ENCODE data around the gene MLLT11. TPM values are rescaled to one million over a fixed set of nuclear protein-coding genes. Genes with fewer than 3 reads are reported as not detected.

Gene MLLT11
- total RNA-seq, 1 experiment from 2014 or later: 20.5 TPM

DNA sequence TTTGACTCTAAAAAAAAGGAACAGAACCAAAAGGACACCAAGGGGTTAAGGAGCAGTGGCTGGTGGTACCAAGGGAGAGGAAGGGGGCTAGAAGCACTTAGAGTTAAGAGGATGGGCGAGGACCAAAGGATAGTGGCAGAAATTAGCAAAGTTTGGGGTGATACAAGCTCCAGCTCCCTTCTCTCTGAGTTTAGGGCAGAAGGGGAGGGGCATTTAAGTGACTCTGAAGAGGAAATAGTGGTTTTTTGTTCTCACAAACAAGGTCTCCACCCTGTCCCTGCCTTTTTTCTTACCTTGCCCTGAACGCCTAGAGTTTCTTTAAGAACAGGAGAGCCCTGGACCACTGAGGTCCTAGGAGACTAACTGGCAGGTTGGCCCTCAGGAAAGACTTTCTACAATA, 4.0 kb upstream of the MLLT11 start:
- DNase-seq (ENCODE audit: low read depth): no peak

- no peak for DNase-seq (ENCODE audit: low read depth)
Observed at GRCh38 chr1:151058692-151059091, 1.5 kb upstream of the MLLT11 start.

DNA sequence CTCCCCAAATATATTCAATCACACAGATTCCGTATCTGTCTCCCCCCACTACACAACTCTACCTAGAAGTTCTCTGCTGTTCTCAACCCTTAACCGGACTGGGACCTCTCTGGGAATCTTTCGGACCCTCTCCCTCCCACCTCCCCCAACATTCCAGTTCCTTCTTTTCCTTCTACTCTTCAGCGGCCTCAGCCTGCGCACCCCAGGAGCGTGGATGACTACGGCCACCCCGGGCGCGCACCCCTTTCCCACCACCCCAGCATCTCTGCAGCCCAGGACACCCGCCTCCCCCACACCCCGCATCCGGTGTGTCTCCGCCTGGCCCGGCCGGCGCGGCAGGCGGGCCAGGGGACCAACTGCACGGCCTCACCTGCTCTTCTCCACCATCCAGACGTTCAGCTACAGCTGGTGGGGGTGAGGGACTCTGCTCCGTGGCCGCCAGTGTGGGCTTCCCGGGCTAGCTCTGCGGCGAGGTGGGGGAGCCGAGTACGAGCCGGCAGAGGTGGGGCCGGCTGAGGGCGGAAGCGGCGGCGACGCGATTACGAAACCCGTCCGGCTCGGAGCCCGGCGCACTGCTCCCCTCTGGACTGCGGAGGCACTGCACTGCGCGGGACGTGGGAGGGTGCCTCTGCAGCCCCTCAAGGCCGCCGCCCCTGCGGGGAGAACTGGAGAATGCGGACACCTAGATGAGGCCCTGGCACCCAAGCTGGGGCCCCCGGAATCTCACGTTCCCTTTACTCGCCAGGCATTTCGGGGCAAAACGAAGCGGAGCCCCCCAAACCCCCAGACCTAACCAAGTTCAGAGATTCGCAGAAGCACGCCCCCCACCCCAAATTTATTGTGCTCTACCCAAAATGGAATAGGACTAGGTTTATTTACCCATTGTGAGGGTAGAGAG, 839 bp upstream of the MLLT11 start, which contains the start of gene CDC42SE1:
CDC42SE1 (minus strand) TSS at position 514 of the 898 bp plus-strand sequence. CDS start 3,892 bp downstream, outside the sequence.
- DNase-seq (ENCODE audit: low read depth): peak; percentile 80

- DNase-seq (ENCODE audit: low read depth): no peak
Observed at GRCh38 chr1:151060657-151061421, 642 bp downstream of the MLLT11 start.

DNA sequence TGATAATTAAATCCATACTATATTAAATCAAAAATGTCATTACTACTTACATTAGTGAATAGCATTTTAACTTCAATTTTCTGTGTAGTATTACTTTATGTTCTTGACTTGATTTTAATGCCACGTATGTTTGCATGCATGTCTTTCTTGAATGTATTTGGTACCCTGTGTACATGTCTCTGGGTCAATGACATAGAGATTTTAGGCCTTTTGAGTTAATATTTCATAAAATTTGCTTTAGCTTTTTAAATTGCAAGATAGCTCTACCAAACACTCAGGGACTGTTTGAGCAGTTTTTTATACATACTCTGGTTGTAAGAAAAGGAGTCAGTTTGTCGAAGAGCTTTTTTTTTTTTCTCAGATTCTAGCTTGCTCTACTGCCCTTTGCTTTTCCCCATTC, 1.5 kb downstream of the MLLT11 start:
- DNase-seq (ENCODE audit: low read depth): no peak

DNA sequence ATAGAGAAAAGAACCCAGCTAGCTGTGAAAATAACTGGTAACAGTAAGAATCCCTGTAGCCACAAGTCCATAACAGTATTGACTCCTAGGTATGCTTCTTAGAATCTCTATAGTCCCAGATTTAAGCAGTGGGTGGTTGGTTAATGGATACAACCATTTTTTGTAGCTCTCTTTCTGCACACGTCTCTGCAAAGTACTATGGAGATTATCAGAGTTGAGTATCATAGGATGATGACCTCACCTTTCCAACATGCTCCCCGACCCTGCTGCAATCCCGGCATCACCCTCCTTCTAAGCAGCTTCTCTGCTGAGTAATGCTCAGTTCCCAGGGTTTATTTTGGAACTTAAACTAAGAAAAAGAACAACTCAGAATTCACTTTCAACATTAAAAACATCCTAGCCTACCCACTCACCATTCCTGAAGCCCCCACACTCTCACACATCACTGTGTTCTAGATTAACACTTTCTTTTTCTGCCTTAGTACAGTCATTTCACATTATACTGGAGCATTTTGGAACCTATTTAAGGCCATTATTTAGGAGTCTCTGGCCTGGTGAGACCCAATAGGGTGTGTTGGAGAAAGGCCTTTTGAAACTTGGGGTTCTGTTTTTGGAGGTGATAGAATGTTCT, 2.7 kb downstream of the MLLT11 start:
- DNase-seq (ENCODE audit: low read depth): peak; percentile 62

GRCh38 chr1:151065089-151065645, 5.0 kb downstream of the MLLT11 start:
- no peak for DNase-seq (ENCODE audit: low read depth)

DNA sequence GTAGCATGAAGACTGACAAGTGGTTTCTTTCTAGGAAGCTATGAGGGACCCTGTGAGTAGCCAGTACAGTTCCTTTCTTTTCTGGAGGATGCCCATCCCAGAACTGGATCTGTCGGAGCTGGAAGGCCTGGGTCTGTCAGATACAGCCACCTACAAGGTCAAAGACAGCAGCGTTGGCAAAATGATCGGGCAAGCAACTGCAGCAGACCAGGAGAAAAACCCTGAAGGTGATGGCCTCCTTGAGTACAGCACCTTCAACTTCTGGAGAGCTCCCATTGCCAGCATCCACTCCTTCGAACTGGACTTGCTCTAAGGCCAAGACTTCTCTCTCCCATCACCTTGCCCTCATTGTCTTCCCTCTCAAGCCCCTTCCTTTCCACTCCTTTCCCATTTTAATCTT, 7.0 kb downstream of the MLLT11 start:
- DNase-seq (ENCODE audit: low read depth): no peak

DNA sequence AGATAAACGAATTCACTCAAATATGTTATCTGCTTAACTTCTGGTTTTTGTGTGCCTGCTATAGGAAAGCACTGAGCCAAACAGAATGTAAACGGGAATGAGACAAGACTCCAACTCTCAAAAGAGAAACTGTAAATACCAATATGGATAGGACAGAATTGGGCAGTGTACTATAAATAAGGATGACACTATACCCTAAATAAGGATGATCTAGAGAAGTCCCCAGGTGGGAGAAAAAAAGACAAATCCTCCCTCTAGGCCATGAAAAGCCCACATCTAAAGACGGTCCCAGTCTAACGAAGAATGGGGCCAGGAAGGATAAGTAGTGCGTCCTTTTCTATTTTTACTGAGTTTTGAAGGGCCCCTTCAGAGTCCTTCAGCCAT, 8.9 kb downstream of the MLLT11 start:
- DNase-seq (ENCODE audit: low read depth): no peak

GRCh38 chr1:151070474-151071276, 10.5 kb downstream of the MLLT11 start, which contains the start of gene GABPB2:
Gene GABPB2 (plus strand): TSS chr1:151070761. CDS start chr1:151088190, 17,429 bp downstream.
- DNase-seq (ENCODE audit: low read depth): peak; percentile 94

- no peak for DNase-seq (ENCODE audit: low read depth)
Observed at GRCh38 chr1:151072224-151072623, 12.0 kb downstream of the MLLT11 start.

DNA sequence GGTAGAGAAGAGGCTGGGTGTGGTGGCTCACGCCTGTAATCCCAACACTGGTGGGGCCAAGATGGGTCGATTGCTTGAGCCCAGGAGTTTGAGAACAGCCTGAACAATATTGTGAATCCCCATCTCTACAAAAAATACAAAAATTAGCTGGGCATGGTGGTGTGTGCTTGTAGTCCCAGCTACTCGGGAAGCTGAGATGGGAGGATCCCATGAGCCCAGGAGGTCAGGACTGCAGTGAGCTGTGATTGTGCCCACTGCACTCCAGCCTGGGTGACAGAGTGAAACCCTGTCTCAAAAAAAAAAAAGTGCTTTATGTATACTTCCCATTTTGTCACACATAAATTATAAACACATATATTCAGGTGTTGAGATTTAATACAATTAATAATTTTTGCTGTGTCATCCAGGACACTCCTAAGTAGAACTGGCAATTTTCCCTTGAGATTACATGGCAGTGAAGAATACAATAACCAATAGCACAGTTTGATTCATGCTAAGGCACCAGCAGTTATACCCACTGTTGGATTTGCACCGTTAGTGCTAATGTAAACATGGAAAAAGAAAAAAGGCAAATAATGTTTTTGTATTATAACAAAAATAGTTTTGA, 25.9 kb downstream of the MLLT11 start:
- no peak for DNase-seq (ENCODE audit: low read depth)

- DNase-seq (ENCODE audit: low read depth): peak; percentile 35
Observed at GRCh38 chr1:151097426-151097825, 37.2 kb downstream of the MLLT11 start.

GRCh38 chr1:151098126-151098525, 37.9 kb downstream of the MLLT11 start:
- no peak for DNase-seq (ENCODE audit: low read depth)

- DNase-seq (ENCODE audit: low read depth): no peak
Observed at GRCh38 chr1:151104630-151105029, 44.4 kb downstream of the MLLT11 start.

DNA sequence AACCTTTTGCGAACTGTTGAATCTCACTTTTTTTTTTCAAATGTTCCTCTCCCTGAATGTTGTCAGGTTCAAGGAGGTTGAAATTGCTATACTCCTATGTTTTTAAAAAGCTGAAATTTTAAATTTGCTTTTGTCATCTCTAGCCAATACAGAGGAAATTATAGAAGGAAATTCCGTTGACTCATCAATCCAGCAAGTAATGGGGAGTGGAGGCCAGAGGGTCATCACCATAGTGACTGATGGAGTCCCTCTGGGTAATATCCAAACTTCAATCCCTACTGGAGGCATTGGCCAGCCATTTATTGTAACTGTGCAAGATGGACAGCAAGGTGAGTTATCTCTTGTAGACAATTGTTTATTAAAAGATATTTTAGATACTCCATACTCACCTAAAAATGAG, 46.7 kb downstream of the MLLT11 start:
- peak; percentile 32 for DNase-seq (ENCODE audit: low read depth)

DNA sequence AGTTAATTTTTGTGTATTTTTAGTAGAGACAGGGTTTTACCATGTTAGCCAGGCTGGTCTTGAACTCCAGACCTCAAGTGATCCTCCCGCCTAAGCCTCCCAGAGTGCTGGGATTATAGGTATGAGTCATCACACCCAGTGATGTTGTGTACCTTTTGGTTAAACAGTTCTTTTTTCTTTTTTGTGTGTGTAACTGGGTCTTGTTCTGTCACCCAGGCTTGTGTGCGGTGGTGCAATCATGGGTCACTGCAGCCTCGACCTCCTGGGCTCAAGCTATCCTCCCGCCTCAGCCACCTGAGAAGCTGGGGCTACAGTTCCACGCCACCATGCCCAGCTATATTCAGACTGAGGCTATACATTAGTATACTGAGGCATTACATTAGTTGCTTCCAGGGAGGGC, 48.1 kb downstream of the MLLT11 start:
- DNase-seq (ENCODE audit: low read depth): no peak

DNA sequence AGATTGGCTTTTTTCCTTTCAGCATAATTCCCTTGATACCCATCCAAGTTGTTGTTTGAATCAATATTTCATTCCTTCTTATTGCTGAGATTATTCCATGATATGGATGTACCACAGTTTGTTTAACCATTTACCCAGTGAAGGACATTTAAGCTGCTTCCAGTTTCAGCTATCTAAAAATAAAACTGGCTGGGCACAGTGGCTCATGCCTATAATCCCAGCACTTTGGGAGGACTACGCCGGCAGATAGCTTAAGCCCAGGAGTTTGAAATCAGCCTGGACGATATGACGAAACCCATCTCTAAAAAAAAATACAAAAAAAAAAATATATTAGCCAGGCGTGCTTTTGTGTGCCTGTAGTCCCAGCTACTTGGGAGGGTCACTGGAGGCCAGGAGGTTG, 53.7 kb downstream of the MLLT11 start:
- DNase-seq (ENCODE audit: low read depth): no peak
